Activated CD8-positive, alpha-beta T cell treated with anti-CD3 and anti-CD28 coated beads for 36 hours (primary cell): ENCODE data around the gene NFKBIZ. TPM values are rescaled to one million over a fixed set of nuclear protein-coding genes. Genes with fewer than 3 reads are reported as not detected.

ENCODE experiments used
- ATAC-seq: fragments of 200-7000 bp; cut with Tn5 transposase; one replicate; pipeline ENCODE4 v1.10.0; 2021; ENCODE audit warnings: mild to moderate bottlenecking, moderate library complexity
- CTCF ChIA-PET: fragments of 350-600 bp; sonication (Branson Sonifier 250); formaldehyde crosslinking; loops from one replicate; lab custom pipeline; 2021; ENCODE audit warnings: antibody characterized with exemption; lab: Charles Lee
- POLR2A ChIA-PET: fragments of 350-600 bp; sonication (Branson Sonifier 250); formaldehyde crosslinking; loops from one replicate; lab custom pipeline; 2021; ENCODE audit warnings: antibody characterized with exemption; lab: Charles Lee
- DNase-seq: peaks from one replicate; pipeline ENCODE4 v3.0.0-alpha.2; 2020
- H3K27ac Mint-ChIP-seq: one replicate; pipeline ENCODE4 v1.8.0; 2021; ENCODE audit warnings: mild to moderate bottlenecking, mixed read lengths
- H3K27me3 Mint-ChIP-seq: one replicate; pipeline ENCODE4 v1.8.0; 2021; ENCODE audit warnings: mixed read lengths
- H3K36me3 Mint-ChIP-seq: one replicate; pipeline ENCODE4 v1.8.0; 2021; ENCODE audit warnings: low read depth, mixed read lengths
- H3K4me1 Mint-ChIP-seq: one replicate; pipeline ENCODE4 v1.8.0; 2021; ENCODE audit warnings: low read depth, mixed read lengths
- H3K4me3 Mint-ChIP-seq: one replicate; pipeline ENCODE4 v1.8.0; 2021; ENCODE audit warnings: mild to moderate bottlenecking, moderate library complexity, mixed read lengths
- H3K9me3 Mint-ChIP-seq: one replicate; pipeline ENCODE4 v1.8.0; 2021; ENCODE audit warnings: mixed read lengths
- CTCF ChIP-seq: fragments of 200-600 bp; IDR thresholded peaks from one replicate; pipeline ENCODE4 v1.8.0; 2022; ENCODE audit warnings: antibody characterized with exemption, mild to moderate bottlenecking
- intact Hi-C: fragments of 100-400 bp; cut with micrococcal nuclease; formaldehyde crosslinking; loops from one replicate; pipeline ENCODE4 v1.10.0; 2022
- total RNA-seq, 2 experiments: library from RNA; stranded (reverse); gene quantifications; one replicate each; pipeline ENCODE4 v1.2.3, GENCODE V29; 2021

The NFKBIZ gene
- total RNA-seq, 2 experiments from 2014 or later: 62.1 to 70.6 TPM

DNA sequence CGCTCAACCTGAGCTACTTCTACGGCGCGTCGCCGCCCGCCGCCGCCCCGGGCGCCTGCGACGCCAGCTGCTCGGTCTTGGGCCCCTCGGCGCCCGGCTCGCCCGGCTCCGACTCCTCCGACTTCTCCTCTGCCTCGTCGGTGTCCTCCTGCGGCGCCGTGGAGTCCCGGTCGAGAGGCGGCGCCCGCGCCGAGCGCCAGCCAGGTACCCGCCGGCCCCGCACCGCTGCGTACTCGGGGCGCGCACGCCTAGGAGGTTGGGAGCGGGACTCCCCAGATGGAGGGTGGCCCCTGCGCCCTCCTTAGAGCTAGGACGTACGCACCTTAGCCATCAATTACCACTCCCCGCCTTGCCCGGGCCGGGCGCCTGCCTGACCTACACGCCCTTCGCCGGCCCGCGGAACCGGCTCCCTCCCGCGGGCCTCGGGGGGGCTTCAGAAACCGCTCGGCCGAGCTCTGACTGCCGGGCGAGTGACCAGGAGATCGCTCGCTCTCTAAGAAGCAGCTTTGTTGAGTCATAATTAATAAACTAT lies 466 bp downstream of the NFKBIZ start:
- H3K27me3 Mint-ChIP-seq: no peaks in the 10 kb centered on the region
- peak overlapping the region; percentile 87 for H3K4me3 Mint-ChIP-seq
- DNase-seq (peak; percentile 60), ATAC-seq (peak; percentile 19)
- TF ChIP-seq CTCF: no peak
- H3K27ac Mint-ChIP-seq: peak overlapping the region; percentile 96
- H3K36me3 Mint-ChIP-seq: peaks cover 48% of the 10 kb centered on the region
- ChIA-PET POLR2A (interaction anchor here (0.7 to 10.2 kb wide), 36 partner anchors 9 to 380 kb away, joined by 3 to 151 read pairs (median 4); partner anchors contain the start of genes NXPE3, PCNP, RPL24 and ZBTB11), CTCF (interaction anchor here (0.8 to 3.3 kb wide), 11 partner anchors 14 to 380 kb away, joined by 3 to 11 read pairs (median 4); no protein-coding TSS in a partner anchor)
- intact Hi-C loops: loop anchor here (1.0 to 10.0 kb wide), 7 partner anchors 22 to 375 kb away; partner anchors contain the start of gene RPL24
- H3K4me1 Mint-ChIP-seq: peaks cover 50% of the 10 kb centered on the region
- no peaks in the 10 kb centered on the region for H3K9me3 Mint-ChIP-seq

- Mint-ChIP-seq H3K36me3 (peaks cover 55% of the 10 kb centered on the region), H3K27ac (peak overlapping the region; percentile 96), H3K4me1 (peaks cover 57% of the 10 kb centered on the region), H3K4me3 (peak overlapping the region; percentile 87), H3K27me3 (no peaks in the 10 kb centered on the region), H3K9me3 (no peaks in the 10 kb centered on the region)
- ChIA-PET POLR2A (interaction anchor here (0.7 to 10.2 kb wide), 31 partner anchors 8 to 276 kb away, joined by 3 to 151 read pairs (median 5); partner anchors contain the start of genes PCNP and RPL24), CTCF (interaction anchor here (1.1 to 3.3 kb wide), 12 partner anchors 11 to 379 kb away, joined by 3 to 19 read pairs (median 6); no protein-coding TSS in a partner anchor)
- ATAC-seq (peak; percentile 42), DNase-seq (peak; percentile 83)
- no peak for TF ChIP-seq CTCF
- intact Hi-C loops: loop anchor here (1.0 to 10.0 kb wide), 7 partner anchors 23 to 374 kb away; partner anchors contain the start of gene RPL24
Measured at GRCh38 chr3:101850246-101851051, 1.1 kb downstream of the NFKBIZ start.

DNA sequence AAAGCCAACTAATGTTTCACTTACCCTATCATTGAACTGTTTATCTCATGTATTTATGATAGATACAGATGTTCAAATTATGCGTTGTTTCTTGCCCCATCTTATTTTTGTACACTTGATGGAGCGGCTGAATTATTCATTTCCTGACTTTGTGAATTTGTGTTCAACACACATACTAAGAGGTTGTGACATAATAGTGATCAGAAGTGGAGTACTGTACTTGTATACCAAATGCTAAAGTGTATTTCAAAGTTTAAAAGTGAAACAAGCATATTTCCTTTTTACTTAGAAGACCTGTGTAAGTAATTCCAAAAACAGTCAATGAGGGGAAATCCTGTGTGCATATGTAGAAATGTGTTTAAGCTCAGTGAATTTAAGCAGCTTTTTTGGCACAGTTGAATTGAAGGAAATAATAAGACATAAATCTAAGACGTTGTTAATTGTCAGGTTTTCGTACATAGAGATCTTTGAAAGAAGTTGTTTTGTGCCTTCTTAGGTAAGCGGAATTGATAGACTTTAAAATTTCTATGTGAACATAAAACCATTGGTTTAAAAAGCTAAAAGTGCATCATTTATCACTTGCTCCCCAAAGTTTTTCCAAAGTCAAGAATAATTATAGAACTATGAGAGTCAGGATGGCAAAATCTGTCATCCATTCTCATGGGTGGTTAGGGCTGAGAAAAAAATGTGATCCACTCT lies 1.9 kb downstream of the NFKBIZ start:
- TF ChIP-seq CTCF: no peak
- POLR2A ChIA-PET: interaction anchor here (0.7 to 10.2 kb wide), 12 partner anchors 9 to 374 kb away, joined by 3 to 151 read pairs (median 4); no protein-coding TSS in a partner anchor
- H3K4me1 Mint-ChIP-seq: peaks cover 61% of the 10 kb centered on the region
- no peaks in the 10 kb centered on the region for H3K27me3 Mint-ChIP-seq
- H3K27ac Mint-ChIP-seq: peak overlapping the region; percentile 96
- ATAC-seq: peak; percentile 21
- CTCF ChIA-PET: interaction anchor here (0.9 to 2.9 kb wide), 9 partner anchors 10 to 378 kb away, joined by 3 to 19 read pairs (median 7); no protein-coding TSS in a partner anchor
- no peaks in the 10 kb centered on the region for H3K9me3 Mint-ChIP-seq
- peak overlapping the region; percentile 87 for H3K4me3 Mint-ChIP-seq
- H3K36me3 Mint-ChIP-seq: peaks cover 62% of the 10 kb centered on the region
- intact Hi-C loops: loop anchor here (2.0 to 10.0 kb wide), 6 partner anchors 34 to 374 kb away; partner anchors contain the start of gene RPL24
- DNase-seq: no peak

DNA sequence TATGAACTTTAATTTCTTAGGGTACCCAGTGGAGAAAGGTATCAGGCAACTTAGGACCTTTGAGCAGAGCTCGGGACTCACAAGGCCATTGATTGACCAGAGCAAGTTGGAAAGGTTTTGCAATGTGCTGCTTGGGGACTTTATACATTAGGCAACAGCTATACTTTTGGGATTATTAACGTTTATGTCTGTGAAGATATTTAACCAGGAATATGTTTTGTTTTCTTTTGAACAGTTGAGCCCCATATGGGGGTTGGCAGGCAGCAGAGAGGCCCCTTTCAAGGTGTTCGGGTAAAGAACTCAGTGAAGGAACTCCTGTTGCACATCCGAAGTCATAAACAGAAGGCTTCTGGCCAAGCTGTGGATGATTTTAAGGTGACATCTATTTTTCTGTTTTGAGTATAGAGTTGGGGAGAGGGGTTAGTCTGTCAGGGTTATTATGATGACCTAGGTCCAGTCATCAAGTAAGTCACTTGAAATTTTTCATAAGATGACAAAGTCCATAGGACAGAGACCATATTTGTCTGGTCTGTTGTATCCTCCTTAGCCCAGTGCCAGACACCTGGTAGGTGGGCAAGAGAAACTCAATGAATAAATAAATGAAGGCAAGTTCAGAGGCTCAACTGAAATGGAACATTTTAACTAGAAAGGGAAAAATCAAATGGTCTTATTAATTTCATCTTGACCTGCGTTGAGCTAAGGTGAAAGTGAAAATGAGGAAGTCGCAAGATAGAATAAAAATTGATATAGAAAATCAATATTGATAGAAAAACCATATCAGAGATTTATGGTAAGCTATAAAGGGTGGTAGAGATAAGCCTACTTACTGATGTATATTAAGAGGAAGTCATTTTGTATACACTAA lies 2.8 kb downstream of the NFKBIZ start:
- intact Hi-C loops: loop anchor here (2.0 to 10.0 kb wide), 6 partner anchors 35 to 373 kb away; partner anchors contain the start of gene RPL24
- ChIA-PET POLR2A (interaction anchor here (0.7 to 10.2 kb wide), 15 partner anchors 9 to 373 kb away, joined by 3 to 151 read pairs (median 4); no protein-coding TSS in a partner anchor), CTCF (interaction anchor here (0.7 to 2.9 kb wide), 10 partner anchors 9 to 377 kb away, joined by 3 to 19 read pairs (median 6); no protein-coding TSS in a partner anchor)
- DNase-seq (no peak), ATAC-seq (no peak)
- TF ChIP-seq CTCF: no peak
- Mint-ChIP-seq H3K27me3 (no peaks in the 10 kb centered on the region), H3K36me3 (peaks cover 70% of the 10 kb centered on the region), H3K4me1 (peaks cover 67% of the 10 kb centered on the region), H3K27ac (peak overlapping the region; percentile 96), H3K4me3 (peak overlapping the region; percentile 87), H3K9me3 (no peaks in the 10 kb centered on the region)
